Stimulated activated CD8-positive, alpha-beta memory T cell treated with anti-CD3 and anti-CD28 coated beads, Interleukin-15, amount 100 ng/mL, for 1 hour (primary cell): ENCODE results near the gene XKR3.
"Not testable (repeated sequence)": the region's sequence is repeated elsewhere in the genome, so short reads cannot be mapped to it uniquely, and the experiment has no call there.

Experiments used
- DNase-seq: peaks from one replicate; pipeline ENCODE4 v3.0.0-alpha.2; 2020; ENCODE audit warnings: low read depth

Gene XKR3

DNA sequence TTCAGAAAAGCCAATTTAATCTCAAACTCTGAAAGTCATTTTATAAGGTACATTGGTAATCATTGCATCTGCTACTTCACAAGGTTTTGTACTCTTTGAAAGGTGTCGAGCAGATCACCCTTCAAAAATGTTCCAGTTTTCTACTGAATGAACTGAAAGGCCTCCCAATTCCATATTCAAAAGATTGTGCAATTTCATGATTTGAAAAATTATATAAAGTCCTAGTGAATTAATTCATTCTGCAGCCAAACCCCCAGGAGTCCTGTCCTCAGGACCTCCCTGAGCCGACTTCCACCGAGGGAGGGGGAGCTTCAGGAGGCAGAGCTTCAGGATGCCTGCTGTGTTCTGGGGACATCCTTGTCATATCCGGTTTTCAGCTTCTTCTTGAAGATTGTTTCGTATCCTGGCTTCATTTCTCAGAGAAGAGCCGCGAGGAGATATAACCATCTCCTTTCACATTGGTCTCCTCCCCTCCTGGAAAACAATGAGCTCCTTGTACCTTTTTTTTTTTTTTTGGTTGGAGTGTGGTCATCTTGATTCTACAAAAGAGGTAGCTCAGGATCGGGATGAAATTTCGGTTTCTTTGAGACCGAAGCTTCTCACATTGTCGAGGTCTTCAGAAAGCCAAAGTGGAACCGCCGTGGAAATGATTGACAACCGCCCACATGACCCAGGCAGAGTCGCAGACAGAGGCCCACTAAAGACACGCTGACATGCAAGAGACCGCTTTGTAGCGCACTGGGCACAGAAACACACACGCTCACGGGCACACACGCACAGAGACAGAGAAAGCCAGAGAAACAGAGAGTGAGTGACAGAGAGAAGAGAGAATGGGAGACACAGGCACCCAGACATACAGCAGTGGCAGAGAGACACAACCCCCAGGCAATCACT lies 77.7 kb downstream of the XKR3 start:
- not testable (repeated sequence) for DNase-seq

DNA sequence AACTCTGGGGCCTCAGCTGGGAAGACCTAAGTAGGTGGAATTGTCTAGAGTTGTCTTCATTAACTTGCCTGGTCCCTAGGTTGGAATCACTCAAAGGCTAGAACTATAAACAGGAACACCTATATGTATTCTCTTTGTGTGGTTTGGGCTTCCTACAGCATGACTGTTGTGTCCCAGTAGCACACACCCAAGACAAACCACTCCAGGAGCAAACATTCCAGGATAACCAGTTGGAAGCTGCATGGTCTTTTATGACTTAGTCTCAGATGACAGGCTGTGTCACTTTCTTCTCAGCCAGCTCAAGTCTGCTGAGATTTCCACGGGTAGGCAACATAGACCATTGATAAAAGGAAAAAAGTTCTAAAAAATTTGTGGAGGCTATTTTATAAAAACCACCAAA lies 90.9 kb downstream of the XKR3 start:
- DNase-seq, result not testable (repeated sequence)
